ENCODE measurements around the gene ELMOD2. TPM values are rescaled to one million over a fixed set of nuclear protein-coding genes. Genes with fewer than 3 reads are reported as not detected.

Gene ELMOD2
- total RNA-seq, 1 donor from 2014 or later: 31.7 TPM

DNA sequence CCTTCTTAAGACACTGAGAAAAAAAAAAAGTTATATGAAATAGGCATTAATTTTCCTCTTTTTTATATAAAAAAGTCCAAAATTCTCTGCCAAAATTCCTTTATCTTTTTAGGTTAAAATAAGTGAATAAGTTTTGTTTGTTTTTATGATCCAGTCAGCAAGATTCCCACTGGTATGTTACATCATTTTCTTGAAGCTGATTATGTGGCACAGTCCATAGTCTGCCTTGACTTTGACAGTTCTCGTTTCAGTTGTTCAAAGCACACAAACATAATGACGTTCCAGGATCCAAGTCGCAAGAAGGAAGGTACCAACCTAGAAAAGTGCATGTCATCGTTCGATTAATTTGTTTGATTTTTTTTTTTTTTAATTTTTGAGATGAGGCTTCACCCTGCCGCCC lies 35.7 kb downstream of the ELMOD2 start:
- Mint-ChIP-seq H3K4me3 (ENCODE audit: unreplicated experiment) (no peak overlapping the region), H3K9me3 (ENCODE audit: unreplicated experiment) (no peaks in the 10 kb centered on the region), H3K36me3 (ENCODE audit: low read depth, unreplicated experiment) (peaks cover 4% of the 10 kb centered on the region), H3K4me1 (ENCODE audit: unreplicated experiment) (peaks cover 6% of the 10 kb centered on the region), H3K27me3 (ENCODE audit: unreplicated experiment) (no peaks in the 10 kb centered on the region), H3K27ac (ENCODE audit: unreplicated experiment) (no peak overlapping the region)
- DNase-seq (ENCODE audit: low spot score): no peak
- TF ChIP-seq, protein P1, sequence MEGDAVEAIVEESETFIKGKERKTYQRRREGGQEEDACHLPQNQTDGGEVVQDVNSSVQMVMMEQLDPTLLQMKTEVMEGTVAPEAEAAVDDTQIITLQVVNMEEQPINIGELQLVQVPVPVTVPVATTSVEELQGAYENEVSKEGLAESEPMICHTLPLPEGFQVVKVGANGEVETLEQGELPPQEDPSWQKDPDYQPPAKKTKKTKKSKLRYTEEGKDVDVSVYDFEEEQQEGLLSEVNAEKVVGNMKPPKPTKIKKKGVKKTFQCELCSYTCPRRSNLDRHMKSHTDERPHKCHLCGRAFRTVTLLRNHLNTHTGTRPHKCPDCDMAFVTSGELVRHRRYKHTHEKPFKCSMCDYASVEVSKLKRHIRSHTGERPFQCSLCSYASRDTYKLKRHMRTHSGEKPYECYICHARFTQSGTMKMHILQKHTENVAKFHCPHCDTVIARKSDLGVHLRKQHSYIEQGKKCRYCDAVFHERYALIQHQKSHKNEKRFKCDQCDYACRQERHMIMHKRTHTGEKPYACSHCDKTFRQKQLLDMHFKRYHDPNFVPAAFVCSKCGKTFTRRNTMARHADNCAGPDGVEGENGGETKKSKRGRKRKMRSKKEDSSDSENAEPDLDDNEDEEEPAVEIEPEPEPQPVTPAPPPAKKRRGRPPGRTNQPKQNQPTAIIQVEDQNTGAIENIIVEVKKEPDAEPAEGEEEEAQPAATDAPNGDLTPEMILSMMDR (IDR thresholded peaks at IDR 0.05; ENCODE audit: unreplicated experiment): no peak

- Mint-ChIP-seq H3K36me3 (ENCODE audit: low read depth, unreplicated experiment) (peaks cover 3% of the 10 kb centered on the region), H3K4me3 (ENCODE audit: unreplicated experiment) (peak within 1 kb of the TSS; percentile 97), H3K27me3 (ENCODE audit: unreplicated experiment) (peaks cover 10% of the 10 kb centered on the region), H3K4me1 (ENCODE audit: unreplicated experiment) (peaks cover 20% of the 10 kb centered on the region), H3K27ac (ENCODE audit: unreplicated experiment) (peak within 1 kb of the TSS; percentile 84), H3K9me3 (ENCODE audit: unreplicated experiment) (no peaks in the 10 kb centered on the region)
- TF ChIP-seq, protein P1 (IDR thresholded peaks at IDR 0.05; ENCODE audit: unreplicated experiment): no peak
- DNase-seq (ENCODE audit: low spot score): peak; percentile 73
Observed at GRCh38 chr4:140568507-140569306, 44.7 kb downstream of the ELMOD2 start, which contains the start of gene UCP1. UCP1 (minus strand) TSS chr4:140568961; CDS start chr4:140568729, 232 bp downstream.

GRCh38 chr4:140569307-140569638 lies 45.3 kb downstream of the ELMOD2 start:
- DNase-seq (ENCODE audit: low spot score): no peak
- H3K27me3 Mint-ChIP-seq (ENCODE audit: unreplicated experiment): peaks cover 10% of the 10 kb centered on the region
- H3K36me3 Mint-ChIP-seq (ENCODE audit: low read depth, unreplicated experiment): peaks cover 3% of the 10 kb centered on the region
- H3K27ac Mint-ChIP-seq (ENCODE audit: unreplicated experiment): peak overlapping the region; percentile 37
- no peaks in the 10 kb centered on the region for H3K9me3 Mint-ChIP-seq (ENCODE audit: unreplicated experiment)
- H3K4me3 Mint-ChIP-seq (ENCODE audit: unreplicated experiment): peak overlapping the region; percentile 97
- TF ChIP-seq, protein P1 (IDR thresholded peaks at IDR 0.05; ENCODE audit: unreplicated experiment): no peak
- H3K4me1 Mint-ChIP-seq (ENCODE audit: unreplicated experiment): peaks cover 20% of the 10 kb centered on the region

DNA sequence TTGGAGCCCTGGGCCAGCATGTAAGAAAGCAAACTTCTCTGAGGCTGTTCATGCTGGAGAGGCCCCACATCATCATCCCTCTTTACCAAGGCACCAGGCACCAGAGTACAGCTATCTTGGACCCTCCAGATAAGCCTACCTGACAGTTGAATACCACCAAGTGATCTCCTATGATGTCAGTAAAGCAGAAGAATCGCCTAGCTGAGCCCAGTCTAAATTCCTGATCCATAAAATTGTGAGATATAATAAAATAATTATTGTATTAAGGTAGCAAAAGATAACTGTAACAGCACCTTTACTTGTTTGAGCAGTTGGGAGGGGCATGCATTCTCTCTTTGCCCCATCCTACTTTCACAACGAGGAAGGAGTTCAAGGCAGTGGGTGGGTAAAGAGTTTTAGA lies 47.7 kb downstream of the ELMOD2 start:
- Mint-ChIP-seq H3K36me3 (ENCODE audit: low read depth, unreplicated experiment) (peaks cover 3% of the 10 kb centered on the region), H3K4me1 (ENCODE audit: unreplicated experiment) (peaks cover 20% of the 10 kb centered on the region), H3K27ac (ENCODE audit: unreplicated experiment) (no peak overlapping the region), H3K9me3 (ENCODE audit: unreplicated experiment) (no peaks in the 10 kb centered on the region), H3K4me3 (ENCODE audit: unreplicated experiment) (no peak overlapping the region), H3K27me3 (ENCODE audit: unreplicated experiment) (peaks cover 10% of the 10 kb centered on the region)
- DNase-seq (ENCODE audit: low spot score): no peak
- TF ChIP-seq, protein P1 (IDR thresholded peaks at IDR 0.05; ENCODE audit: unreplicated experiment): no peak

- no peaks in the 10 kb centered on the region for H3K27me3 Mint-ChIP-seq (ENCODE audit: unreplicated experiment)
- no peak overlapping the region for H3K27ac Mint-ChIP-seq (ENCODE audit: unreplicated experiment)
- no peak for DNase-seq (ENCODE audit: low spot score)
- no peaks in the 10 kb centered on the region for H3K9me3 Mint-ChIP-seq (ENCODE audit: unreplicated experiment)
- no peaks in the 10 kb centered on the region for H3K36me3 Mint-ChIP-seq (ENCODE audit: low read depth, unreplicated experiment)
- H3K4me1 Mint-ChIP-seq (ENCODE audit: unreplicated experiment): no peaks in the 10 kb centered on the region
- no peak overlapping the region for H3K4me3 Mint-ChIP-seq (ENCODE audit: unreplicated experiment)
- TF ChIP-seq, protein P1 (IDR thresholded peaks at IDR 0.05; ENCODE audit: unreplicated experiment): no peak
Observed at GRCh38 chr4:140575489-140575888, 51.5 kb downstream of the ELMOD2 start.

Measured in endothelial cell (in vitro differentiated cells).